DOHH2 (cell line): ENCODE measurements around the gene ISLR.

Experiments used
- EZH2phosphoT487 ChIP-seq: fragments of 200-600 bp; sonication (generic); IDR thresholded peaks from 2 replicates; pipeline ENCODE4 v1.6.1; 2017; ENCODE audit warnings: borderline replicate concordance, mild to moderate bottlenecking, antibody characterized with exemption, low read length, moderate library complexity, mixed read lengths
- TF ChIP-seq, protein P1 (sequence below): fragments of 200-600 bp; sonication (generic); IDR thresholded peaks from one replicate; pipeline ENCODE4 v1.5.1; 2014; ENCODE audit warnings: antibody characterized with exemption, mild to moderate bottlenecking, low read depth, low read length; ENCODE audit not compliant: poor library complexity, severe bottlenecking

- TF ChIP-seq, protein P1, sequence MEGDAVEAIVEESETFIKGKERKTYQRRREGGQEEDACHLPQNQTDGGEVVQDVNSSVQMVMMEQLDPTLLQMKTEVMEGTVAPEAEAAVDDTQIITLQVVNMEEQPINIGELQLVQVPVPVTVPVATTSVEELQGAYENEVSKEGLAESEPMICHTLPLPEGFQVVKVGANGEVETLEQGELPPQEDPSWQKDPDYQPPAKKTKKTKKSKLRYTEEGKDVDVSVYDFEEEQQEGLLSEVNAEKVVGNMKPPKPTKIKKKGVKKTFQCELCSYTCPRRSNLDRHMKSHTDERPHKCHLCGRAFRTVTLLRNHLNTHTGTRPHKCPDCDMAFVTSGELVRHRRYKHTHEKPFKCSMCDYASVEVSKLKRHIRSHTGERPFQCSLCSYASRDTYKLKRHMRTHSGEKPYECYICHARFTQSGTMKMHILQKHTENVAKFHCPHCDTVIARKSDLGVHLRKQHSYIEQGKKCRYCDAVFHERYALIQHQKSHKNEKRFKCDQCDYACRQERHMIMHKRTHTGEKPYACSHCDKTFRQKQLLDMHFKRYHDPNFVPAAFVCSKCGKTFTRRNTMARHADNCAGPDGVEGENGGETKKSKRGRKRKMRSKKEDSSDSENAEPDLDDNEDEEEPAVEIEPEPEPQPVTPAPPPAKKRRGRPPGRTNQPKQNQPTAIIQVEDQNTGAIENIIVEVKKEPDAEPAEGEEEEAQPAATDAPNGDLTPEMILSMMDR: no peak
- no peak for TF ChIP-seq EZH2phosphoT487
Measured at GRCh38 chr15:74133694-74134386, 39.7 kb upstream of the ISLR start.
